HEK293 (cell line): ENCODE measurements around the gene ERP29.
A peak's percentile ranks its signal among the peaks of the same experiment; 100 is the strongest.

ENCODE experiments used
- CTCF ChIA-PET: fragments of 350-600 bp; formaldehyde crosslinking; extraction: SDS; loops from one replicate; lab custom pipeline; 2021; ENCODE audit warnings: antibody characterized with exemption; lab: Yijun Ruan, JAX
- POLR2A ChIA-PET: fragments of 300-600 bp; formaldehyde crosslinking; extraction: SDS; loops from one replicate; lab custom pipeline; 2020; ENCODE audit warnings: antibody characterized with exemption, inconsistent platforms; lab: Yijun Ruan, JAX
- H3K27ac ChIP-seq: fragments of 200-500 bp; sonication (Bioruptor generic); 2 replicates; pipeline ENCODE4 v1.5.1; 2014; ENCODE audit warnings: low read depth, low read length, control low read depth, inconsistent platforms; ENCODE audit errors: extremely low read depth
- H3K36me3 ChIP-seq, 2 experiments: fragments of 200-500 bp in 1 of 2; sonication (Bioruptor generic) in 1 of 2; 1 replicate in 1 of 2; 2 replicates in 1 of 2; pipeline ENCODE4 v1.5.1; 2014 to 2017; ENCODE audit warnings: inconsistent platforms in 2 of 2, low read length in 2 of 2; ENCODE audit not compliant: control insufficient read depth in 2 of 2, insufficient read depth in 1 of 2
- H3K4me1 ChIP-seq: fragments of 200-500 bp; sonication (Bioruptor generic); 2 replicates; pipeline ENCODE4 v1.5.1; 2014; ENCODE audit warnings: mild to moderate bottlenecking, low read length, inconsistent platforms; ENCODE audit not compliant: control insufficient read depth, insufficient read depth
- H3K4me3 ChIP-seq: 2 replicates; pipeline ENCODE4 v1.5.1; 2011; ENCODE audit warnings: low read depth, mild to moderate bottlenecking, control low read depth, low read length, moderate library complexity
- H3K9me3 ChIP-seq: fragments of 200-500 bp; sonication (Bioruptor generic); 2 replicates; pipeline ENCODE4 v1.5.1; 2014; ENCODE audit warnings: low read depth, low read length, inconsistent platforms; ENCODE audit not compliant: control insufficient read depth, insufficient read depth
- KLF7 ChIP-seq: fragments of 450-650 bp; formaldehyde crosslinking; IDR thresholded peaks from 2 replicates; pipeline ENCODE4 v1.5.1; 2016; ENCODE audit warnings: missing biosample characterization, missing genetic modification characterization, borderline replicate concordance
- REPIN1 ChIP-seq: fragments of 450-650 bp; formaldehyde crosslinking; IDR thresholded peaks from 2 replicates; pipeline ENCODE4 v1.5.1; 2017; ENCODE audit warnings: missing biosample characterization, missing genetic modification characterization, low read depth
- SETDB1 ChIP-seq: IDR thresholded peaks from one replicate; pipeline ENCODE4 v1.6.1; 2017; ENCODE audit warnings: mild to moderate bottlenecking, low read length, moderate library complexity, mixed read lengths; ENCODE audit not compliant: insufficient read length
- SP3 ChIP-seq: fragments of 450-650 bp; formaldehyde crosslinking; IDR thresholded peaks from 2 replicates; pipeline ENCODE4 v1.5.1; 2016; ENCODE audit warnings: missing biosample characterization, missing genetic modification characterization
- YY1 ChIP-seq: fragments of 450-650 bp; formaldehyde crosslinking; IDR thresholded peaks from 2 replicates; pipeline ENCODE4 v1.5.1; 2018; ENCODE audit warnings: missing biosample characterization, missing genetic modification characterization
- ZFP37 ChIP-seq: fragments of 450-650 bp; formaldehyde crosslinking; IDR thresholded peaks from 2 replicates; pipeline ENCODE4 v1.5.1; 2016; ENCODE audit warnings: missing biosample characterization, missing genetic modification characterization
- ZNF138 ChIP-seq: fragments of 450-650 bp; formaldehyde crosslinking; IDR thresholded peaks from 2 replicates; pipeline ENCODE4 v1.5.1; 2016; ENCODE audit warnings: missing biosample characterization, missing genetic modification characterization, borderline replicate concordance
- ZNF16 ChIP-seq: fragments of 450-650 bp; formaldehyde crosslinking; IDR thresholded peaks from 2 replicates; pipeline ENCODE4 v1.5.1; 2016; ENCODE audit warnings: low read depth, missing biosample characterization, missing genetic modification characterization
- ZNF169 ChIP-seq: fragments of 450-650 bp; formaldehyde crosslinking; IDR thresholded peaks from 2 replicates; pipeline ENCODE4 v1.5.1; 2016; ENCODE audit warnings: missing biosample characterization, missing genetic modification characterization
- ZNF211 ChIP-seq: fragments of 450-650 bp; formaldehyde crosslinking; IDR thresholded peaks from 2 replicates; pipeline ENCODE4 v1.5.1; 2016; ENCODE audit warnings: low read depth, missing biosample characterization, missing genetic modification characterization
- ZNF221 ChIP-seq: fragments of 450-650 bp; formaldehyde crosslinking; IDR thresholded peaks from 2 replicates; pipeline ENCODE4 v1.5.1; 2017; ENCODE audit warnings: missing biosample characterization, missing genetic modification characterization, borderline replicate concordance
- ZNF24 ChIP-seq: fragments of 450-650 bp; formaldehyde crosslinking; IDR thresholded peaks from 2 replicates; pipeline ENCODE4 v1.5.1; 2016; ENCODE audit warnings: missing biosample characterization, missing genetic modification characterization
- ZNF335 ChIP-seq: fragments of 450-650 bp; formaldehyde crosslinking; conservative IDR thresholded peaks from 2 replicates; pipeline ENCODE4 v1.5.1; 2016; ENCODE audit warnings: missing biosample characterization, missing genetic modification characterization
- ZNF624 ChIP-seq: fragments of 450-650 bp; formaldehyde crosslinking; IDR thresholded peaks from 2 replicates; pipeline ENCODE4 v1.5.1; 2017; ENCODE audit warnings: missing biosample characterization, missing genetic modification characterization
- ZNF701 ChIP-seq: fragments of 450-650 bp; formaldehyde crosslinking; IDR thresholded peaks from 2 replicates; pipeline ENCODE4 v1.5.1; 2016; ENCODE audit warnings: missing biosample characterization, missing genetic modification characterization
- ZNF830 ChIP-seq: fragments of 450-650 bp; IDR thresholded peaks from 2 replicates; pipeline ENCODE4 v1.5.0; 2018; ENCODE audit warnings: missing biosample characterization, missing genetic modification characterization, low read depth, mild to moderate bottlenecking, moderate library complexity
- TF ChIP-seq, protein P1 (sequence below): fragments of 450-650 bp; formaldehyde crosslinking; IDR thresholded peaks from 2 replicates; pipeline ENCODE4 v1.5.1; 2016; ENCODE audit warnings: missing biosample characterization, missing genetic modification characterization
- TF ChIP-seq, protein P2 (sequence below): fragments of 450-650 bp; formaldehyde crosslinking; IDR thresholded peaks from 2 replicates; pipeline ENCODE4 v1.5.1; 2016; ENCODE audit warnings: missing biosample characterization, missing genetic modification characterization
- TF ChIP-seq, protein P3 (sequence below): fragments of 450-650 bp; formaldehyde crosslinking; IDR thresholded peaks from 2 replicates; pipeline ENCODE4 v1.5.1; 2016; ENCODE audit warnings: missing biosample characterization, missing genetic modification characterization, low read depth
- TF ChIP-seq, protein P4 (sequence below): fragments of 450-650 bp; formaldehyde crosslinking; IDR thresholded peaks from 2 replicates; pipeline ENCODE4 v1.5.1; 2017; ENCODE audit warnings: missing biosample characterization, mild to moderate bottlenecking, missing genetic modification characterization, moderate library complexity

ERP29 gene

DNA sequence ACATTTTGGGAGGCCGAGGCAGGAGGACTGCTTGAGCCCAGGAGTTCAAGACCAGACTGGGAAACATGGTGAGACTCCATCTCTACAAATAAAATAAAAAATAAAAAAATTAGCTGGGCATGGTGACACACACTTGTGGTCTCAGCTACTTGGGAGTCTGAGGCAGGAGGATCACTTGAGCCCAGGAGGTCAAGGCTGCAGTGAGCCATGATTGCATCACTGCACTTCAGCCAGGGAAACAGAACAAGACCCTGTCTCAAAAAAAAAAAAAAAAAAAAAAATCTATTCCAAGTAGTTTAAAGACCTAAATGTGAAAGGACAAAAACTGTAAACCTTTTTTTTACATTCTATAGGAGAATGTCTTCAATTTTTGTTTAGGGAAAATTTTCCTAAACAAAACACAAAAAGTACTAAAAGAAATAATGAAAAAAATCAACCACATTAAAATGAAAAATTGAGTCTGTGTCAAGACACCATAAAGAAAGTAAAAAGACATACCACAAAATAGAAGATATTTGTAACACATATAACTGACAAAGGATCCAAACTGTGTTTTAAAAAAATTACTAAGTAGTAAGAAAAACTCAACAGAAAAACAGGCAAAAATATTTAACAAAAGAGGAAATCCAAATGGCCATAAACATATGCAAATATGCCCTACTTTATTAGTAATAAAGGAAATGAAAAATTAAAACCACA, 17.3 kb upstream of the ERP29 start:
- TF ChIP-seq ZNF624 (tag by site-specific recombination) (no peak), SP3 (tag by site-specific recombination) (no peak), ZNF335 (no peak), ZNF24 (tag by site-specific recombination) (no peak)
- TF ChIP-seq, protein P1, sequence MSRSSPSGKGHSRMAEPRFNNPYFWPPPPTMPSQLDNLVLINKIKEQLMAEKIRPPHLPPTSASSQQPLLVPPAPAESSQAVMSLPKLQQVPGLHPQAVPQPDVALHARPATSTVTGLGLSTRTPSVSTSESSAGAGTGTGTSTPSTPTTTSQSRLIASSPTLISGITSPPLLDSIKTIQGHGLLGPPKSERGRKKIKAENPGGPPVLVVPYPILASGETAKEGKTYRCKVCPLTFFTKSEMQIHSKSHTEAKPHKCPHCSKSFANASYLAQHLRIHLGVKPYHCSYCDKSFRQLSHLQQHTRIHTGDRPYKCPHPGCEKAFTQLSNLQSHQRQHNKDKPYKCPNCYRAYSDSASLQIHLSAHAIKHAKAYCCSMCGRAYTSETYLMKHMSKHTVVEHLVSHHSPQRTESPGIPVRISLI: 0 out of 2 replicates have a peak, but pooled peaks have one; percentile 32
- no peak overlapping the region for H3K27ac ChIP-seq
- no peaks in the 10 kb centered on the region for H3K36me3 ChIP-seq
- no peak overlapping the region for H3K4me3 ChIP-seq
- H3K9me3 ChIP-seq: no peaks in the 10 kb centered on the region
- no peaks in the 10 kb centered on the region for H3K4me1 ChIP-seq
- POLR2A ChIA-PET: interaction anchor here (1.2 kb wide), 1 partner anchor 17 kb away, joined by 5 read pairs; the partner anchor contains the start of genes ERP29 and TMEM116
- CTCF ChIA-PET: interaction anchor here (0.7 kb wide), 1 partner anchor 250 kb away, joined by 3 read pairs; no protein-coding TSS in a partner anchor

- TF ChIP-seq, protein P2, sequence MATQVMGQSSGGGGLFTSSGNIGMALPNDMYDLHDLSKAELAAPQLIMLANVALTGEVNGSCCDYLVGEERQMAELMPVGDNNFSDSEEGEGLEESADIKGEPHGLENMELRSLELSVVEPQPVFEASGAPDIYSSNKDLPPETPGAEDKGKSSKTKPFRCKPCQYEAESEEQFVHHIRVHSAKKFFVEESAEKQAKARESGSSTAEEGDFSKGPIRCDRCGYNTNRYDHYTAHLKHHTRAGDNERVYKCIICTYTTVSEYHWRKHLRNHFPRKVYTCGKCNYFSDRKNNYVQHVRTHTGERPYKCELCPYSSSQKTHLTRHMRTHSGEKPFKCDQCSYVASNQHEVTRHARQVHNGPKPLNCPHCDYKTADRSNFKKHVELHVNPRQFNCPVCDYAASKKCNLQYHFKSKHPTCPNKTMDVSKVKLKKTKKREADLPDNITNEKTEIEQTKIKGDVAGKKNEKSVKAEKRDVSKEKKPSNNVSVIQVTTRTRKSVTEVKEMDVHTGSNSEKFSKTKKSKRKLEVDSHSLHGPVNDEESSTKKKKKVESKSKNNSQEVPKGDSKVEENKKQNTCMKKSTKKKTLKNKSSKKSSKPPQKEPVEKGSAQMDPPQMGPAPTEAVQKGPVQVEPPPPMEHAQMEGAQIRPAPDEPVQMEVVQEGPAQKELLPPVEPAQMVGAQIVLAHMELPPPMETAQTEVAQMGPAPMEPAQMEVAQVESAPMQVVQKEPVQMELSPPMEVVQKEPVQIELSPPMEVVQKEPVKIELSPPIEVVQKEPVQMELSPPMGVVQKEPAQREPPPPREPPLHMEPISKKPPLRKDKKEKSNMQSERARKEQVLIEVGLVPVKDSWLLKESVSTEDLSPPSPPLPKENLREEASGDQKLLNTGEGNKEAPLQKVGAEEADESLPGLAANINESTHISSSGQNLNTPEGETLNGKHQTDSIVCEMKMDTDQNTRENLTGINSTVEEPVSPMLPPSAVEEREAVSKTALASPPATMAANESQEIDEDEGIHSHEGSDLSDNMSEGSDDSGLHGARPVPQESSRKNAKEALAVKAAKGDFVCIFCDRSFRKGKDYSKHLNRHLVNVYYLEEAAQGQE: no peak
- TF ChIP-seq ZNF16: no peak
- no peaks in the 10 kb centered on the region; a peak in 1 of 3 replicates for H3K36me3 ChIP-seq
- no peak overlapping the region for H3K27ac ChIP-seq
- no peaks in the 10 kb centered on the region for H3K9me3 ChIP-seq
- CTCF ChIA-PET: interaction anchor here (1.7 kb wide), 1 partner anchor 16 kb away, joined by 4 read pairs; the partner anchor contains the start of genes ERP29 and TMEM116
- H3K4me3 ChIP-seq: no peak overlapping the region
- POLR2A ChIA-PET: no interaction called here
- no peaks in the 10 kb centered on the region for H3K4me1 ChIP-seq
Observed at GRCh38 chr12:111997300-111997699, 15.9 kb upstream of the ERP29 start.

DNA sequence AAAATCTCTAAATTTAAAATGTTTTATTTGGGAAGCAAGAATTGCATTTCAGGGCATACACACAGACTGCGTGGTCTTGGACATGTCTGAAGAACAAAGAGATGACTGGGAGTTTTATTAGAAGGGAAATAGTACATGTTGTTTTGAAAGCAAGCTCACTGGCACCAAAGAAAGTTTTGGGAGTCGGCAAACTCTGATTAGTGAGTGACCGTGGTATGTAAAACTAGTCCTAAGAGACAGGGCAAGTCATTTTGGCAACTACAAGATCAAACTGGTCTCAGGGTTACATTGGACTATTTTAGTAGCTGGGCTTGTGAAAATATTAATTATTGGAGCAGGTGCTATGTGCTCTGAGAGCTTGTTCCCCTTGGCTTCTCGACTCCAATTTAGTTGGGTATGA, 15.2 kb upstream of the ERP29 start:
- TF ChIP-seq SP3 (tag by site-specific recombination): no peak
- TF ChIP-seq ZNF211: no peak
- TF ChIP-seq, protein P3, sequence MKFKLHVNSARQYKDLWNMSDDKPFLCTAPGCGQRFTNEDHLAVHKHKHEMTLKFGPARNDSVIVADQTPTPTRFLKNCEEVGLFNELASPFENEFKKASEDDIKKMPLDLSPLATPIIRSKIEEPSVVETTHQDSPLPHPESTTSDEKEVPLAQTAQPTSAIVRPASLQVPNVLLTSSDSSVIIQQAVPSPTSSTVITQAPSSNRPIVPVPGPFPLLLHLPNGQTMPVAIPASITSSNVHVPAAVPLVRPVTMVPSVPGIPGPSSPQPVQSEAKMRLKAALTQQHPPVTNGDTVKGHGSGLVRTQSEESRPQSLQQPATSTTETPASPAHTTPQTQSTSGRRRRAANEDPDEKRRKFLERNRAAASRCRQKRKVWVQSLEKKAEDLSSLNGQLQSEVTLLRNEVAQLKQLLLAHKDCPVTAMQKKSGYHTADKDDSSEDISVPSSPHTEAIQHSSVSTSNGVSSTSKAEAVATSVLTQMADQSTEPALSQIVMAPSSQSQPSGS: no peak
- TF ChIP-seq ZNF830 (tag by site-specific recombination): no peak
- TF ChIP-seq ZNF221 (tag by site-specific recombination): no peak
- no peak for TF ChIP-seq ZNF169 (tag by site-specific recombination)
- no peak for TF ChIP-seq SETDB1
- TF ChIP-seq, protein P4, sequence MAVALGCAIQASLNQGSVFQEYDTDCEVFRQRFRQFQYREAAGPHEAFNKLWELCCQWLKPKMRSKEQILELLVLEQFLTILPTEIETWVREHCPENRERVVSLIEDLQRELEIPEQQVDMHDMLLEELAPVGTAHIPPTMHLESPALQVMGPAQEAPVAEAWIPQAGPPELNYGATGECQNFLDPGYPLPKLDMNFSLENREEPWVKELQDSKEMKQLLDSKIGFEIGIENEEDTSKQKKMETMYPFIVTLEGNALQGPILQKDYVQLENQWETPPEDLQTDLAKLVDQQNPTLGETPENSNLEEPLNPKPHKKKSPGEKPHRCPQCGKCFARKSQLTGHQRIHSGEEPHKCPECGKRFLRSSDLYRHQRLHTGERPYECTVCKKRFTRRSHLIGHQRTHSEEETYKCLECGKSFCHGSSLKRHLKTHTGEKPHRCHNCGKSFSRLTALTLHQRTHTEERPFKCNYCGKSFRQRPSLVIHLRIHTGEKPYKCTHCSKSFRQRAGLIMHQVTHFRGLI (tag by site-specific recombination): no peak
- no peak for TF ChIP-seq REPIN1 (tag by site-specific recombination)
- TF ChIP-seq ZNF138 (tag by site-specific recombination): no peak
- TF ChIP-seq KLF7 (tag by site-specific recombination): no peak
- no peak for TF ChIP-seq YY1
- TF ChIP-seq ZNF701 (tag by site-specific recombination): no peak
- TF ChIP-seq ZFP37 (tag by site-specific recombination): no peak
- TF ChIP-seq, all 188 proteins: peak for 0
- Histone ChIP-seq H3K36me3 (no peaks in the 10 kb centered on the region; a peak in 1 of 3 replicates), H3K27ac (no peak overlapping the region), H3K9me3 (no peaks in the 10 kb centered on the region), H3K4me1 (no peaks in the 10 kb centered on the region), H3K4me3 (no peak overlapping the region)
- ChIA-PET CTCF (interaction anchor here (0.6 to 1.7 kb wide), 2 partner anchors 15 to 1050 kb away, joined by 3 to 4 read pairs; partner anchors contain the start of genes ERP29 and TMEM116), POLR2A (interaction anchor here (0.6 kb wide), 1 partner anchor 22 kb away, joined by 3 read pairs; no protein-coding TSS in a partner anchor)
